ENCODE measurements around the gene OSCP1.

- TF ChIP-seq EZH2 (IDR thresholded peaks at IDR 0.05; ENCODE audit: borderline replicate concordance, low read length) (no peak), CTCF (IDR thresholded peaks at IDR 0.05; ENCODE audit: low read length) (no peak)
These were observed 32.6 kb upstream of the OSCP1 start, which contains the start of gene CSF3R for GRCh38 chr1:36482724-36483388.
